Activated naive CD4-positive, alpha-beta T cell treated with anti-CD3 and anti-CD28 coated beads, Interleukin-2, amount 50 U/mL, for 72 hours (primary cell): ENCODE data around the gene STARD7. TPM values are rescaled to one million over a fixed set of nuclear protein-coding genes. Genes with fewer than 3 reads are reported as not detected.
"Not testable (repeated sequence)": the region's sequence is repeated elsewhere in the genome, so short reads cannot be mapped to it uniquely, and the experiment has no call there.

Experiments used
- ATAC-seq, 2 donors: fragments of 150-1000 bp; cut with Tn5 transposase; 2 replicates each; pipeline ENCODE4 v1.10.0; 2021; ENCODE audit warnings: mild to moderate bottlenecking in 2 of 2, moderate library complexity in 2 of 2
- DNase-seq, 2 donors: peaks; one replicate each; pipeline ENCODE4 v3.0.0; 2021 to 2022; ENCODE audit warnings: low spot score in 2 of 2
- H3K27ac Mint-ChIP-seq, 2 donors: one replicate each; pipeline ENCODE4 v1.8.0; 2022; ENCODE audit warnings: mild to moderate bottlenecking in 2 of 2, mixed read lengths in 2 of 2
- H3K36me3 Mint-ChIP-seq, 2 donors: one replicate each; pipeline ENCODE4 v1.8.0; 2022; ENCODE audit warnings: mixed read lengths in 2 of 2
- H3K9me3 Mint-ChIP-seq, 2 donors: one replicate each; pipeline ENCODE4 v1.8.0; 2022; ENCODE audit warnings: mixed read lengths in 2 of 2
- total RNA-seq, 2 donors: library from RNA; stranded (reverse); gene quantifications; one replicate each; pipeline ENCODE4 v1.2.3, GENCODE V29; 2022

The STARD7 gene
- total RNA-seq, 2 donors from 2014 or later: 82.9 to 159 TPM

GRCh38 chr2:96160366-96160765, 48.3 kb downstream of the STARD7 start:
- peaks cover 0 to 16% of the 10 kb centered on the region in 2 donors for H3K36me3 Mint-ChIP-seq
- ATAC-seq, H3K9me3 Mint-ChIP-seq, H3K27ac Mint-ChIP-seq, DNase-seq: not testable (repeated sequence)

GRCh38 chr2:96159084-96159830, 49.4 kb downstream of the STARD7 start:
- DNase-seq (peak in 1 of 2 donors; percentile 49), ATAC-seq (peak in 1 of 2 donors; percentile 16)
- H3K36me3 Mint-ChIP-seq: peaks cover 0 to 16% of the 10 kb centered on the region in 2 donors
- H3K9me3 Mint-ChIP-seq: peaks cover 3 to 7% of the 10 kb centered on the region in 2 donors
- H3K27ac Mint-ChIP-seq: peak overlapping the region; percentile 93 to 96

GRCh38 chr2:96158554-96158940, 50.1 kb downstream of the STARD7 start:
- ATAC-seq (no peak), DNase-seq (no peak)
- H3K27ac Mint-ChIP-seq: peak overlapping the region; percentile 93 to 98
- H3K9me3 Mint-ChIP-seq: peaks cover 3 to 7% of the 10 kb centered on the region in 2 donors
- peaks cover 0 to 16% of the 10 kb centered on the region in 2 donors for H3K36me3 Mint-ChIP-seq

- H3K36me3 Mint-ChIP-seq: peaks cover 0 to 16% of the 10 kb centered on the region in 2 donors
- DNase-seq (peak; percentile 90 to 96), ATAC-seq (peak; percentile 84 to 88)
- peak overlapping the region; percentile 93 to 98 for H3K27ac Mint-ChIP-seq
- peaks cover 3 to 7% of the 10 kb centered on the region in 2 donors for H3K9me3 Mint-ChIP-seq
Observed at GRCh38 chr2:96157649-96158553, 50.7 kb downstream of the STARD7 start.

- peak; percentile 3 to 36 for ATAC-seq
- Mint-ChIP-seq H3K27ac (peak overlapping the region; percentile 93 to 98), H3K36me3 (peaks cover 0 to 16% of the 10 kb centered on the region in 2 donors), H3K9me3 (peaks cover 3 to 7% of the 10 kb centered on the region in 2 donors)
- DNase-seq: peak in 1 of 2 donors; percentile 67
Observed at GRCh38 chr2:96156926-96157648, 51.5 kb downstream of the STARD7 start.

- DNase-seq (peak; percentile 46 to 81), ATAC-seq (peak; percentile 49 to 57)
- Mint-ChIP-seq H3K27ac (peak overlapping the region; percentile 93 to 98), H3K9me3 (peaks cover 3 to 7% of the 10 kb centered on the region in 2 donors), H3K36me3 (peaks cover 0 to 16% of the 10 kb centered on the region in 2 donors)
Observed at GRCh38 chr2:96156011-96156820, 52.4 kb downstream of the STARD7 start.

- no peak for ATAC-seq
Observed at GRCh38 chr2:96154506-96155380, 53.9 kb downstream of the STARD7 start.

GRCh38 chr2:96153991-96154431, 54.6 kb downstream of the STARD7 start:
- no peaks in the 10 kb centered on the region for H3K9me3 Mint-ChIP-seq
- DNase-seq (no peak), ATAC-seq (no peak)
- no peak overlapping the region for H3K27ac Mint-ChIP-seq
- H3K36me3 Mint-ChIP-seq: no peaks in the 10 kb centered on the region

More at GRCh38 chr2:96154506-96155380, 53.9 kb downstream of the STARD7 start:
- H3K36me3 Mint-ChIP-seq: peaks cover 0 to 3% of the 10 kb centered on the region in 2 donors
- H3K9me3 Mint-ChIP-seq: no peaks in the 10 kb centered on the region
- peak overlapping the region in 1 of 2 donors; percentile 5 for H3K27ac Mint-ChIP-seq
- DNase-seq: no peak

GRCh38 chr2:96153291-96153713, 55.3 kb downstream of the STARD7 start:
- Mint-ChIP-seq H3K9me3 (no peaks in the 10 kb centered on the region), H3K36me3 (peaks cover 0 to 3% of the 10 kb centered on the region in 2 donors), H3K27ac (no peak overlapping the region)
- DNase-seq: no peak
- no peak for ATAC-seq

GRCh38 chr2:96152304-96153161, 56.1 kb downstream of the STARD7 start:
- ATAC-seq (no peak), DNase-seq (no peak)
- H3K36me3 Mint-ChIP-seq: peaks cover 0 to 6% of the 10 kb centered on the region in 2 donors
- peak overlapping the region in 1 of 2 donors; percentile 47 for H3K27ac Mint-ChIP-seq
- H3K9me3 Mint-ChIP-seq: no peaks in the 10 kb centered on the region

GRCh38 chr2:96151595-96152303, 56.9 kb downstream of the STARD7 start:
- Mint-ChIP-seq H3K9me3 (no peaks in the 10 kb centered on the region), H3K36me3 (peaks cover 0 to 6% of the 10 kb centered on the region in 2 donors), H3K27ac (peak overlapping the region in 1 of 2 donors; percentile 83)
- peak in 1 of 2 donors; percentile 38 for DNase-seq
- no peak for ATAC-seq

GRCh38 chr2:96150791-96151594, 57.6 kb downstream of the STARD7 start:
- peak in 1 of 2 donors; percentile 52 for DNase-seq
- no peak for ATAC-seq
- Mint-ChIP-seq H3K9me3 (no peaks in the 10 kb centered on the region), H3K27ac (peak overlapping the region in 1 of 2 donors; percentile 83), H3K36me3 (peaks cover 0 to 6% of the 10 kb centered on the region in 2 donors)
